GM19397 (cell line): ENCODE results near the gene EHBP1.

Experiments used
- ATAC-seq: cut with Tn5 transposase; IDR thresholded peaks from one replicate; pipeline ENCODE4 v1.9.1; 2021; ENCODE audit warnings: mild to moderate bottlenecking, moderate library complexity; ENCODE audit not compliant: unreplicated experiment

EHBP1 gene

GRCh38 chr2:62774555-62775366, 69.2 kb downstream of the EHBP1 start:
- ATAC-seq: no peak

- ATAC-seq: no peak
Measured at GRCh38 chr2:62775367-62775668, 69.8 kb downstream of the EHBP1 start.

- ATAC-seq: no peak
Measured at GRCh38 chr2:62783679-62784078, 78.2 kb downstream of the EHBP1 start.

GRCh38 chr2:62784341-62784740, 78.8 kb downstream of the EHBP1 start:
- no peak for ATAC-seq

- no peak for ATAC-seq
Measured at GRCh38 chr2:62785216-62785615, 79.7 kb downstream of the EHBP1 start.

- ATAC-seq: no peak
Measured at GRCh38 chr2:62785810-62786597, 80.5 kb downstream of the EHBP1 start.

GRCh38 chr2:62787386-62787785, 81.9 kb downstream of the EHBP1 start:
- no peak for ATAC-seq

GRCh38 chr2:62789518-62789917, 84.0 kb downstream of the EHBP1 start:
- ATAC-seq: no peak

GRCh38 chr2:62789918-62790317, 84.4 kb downstream of the EHBP1 start:
- ATAC-seq: no peak

GRCh38 chr2:62792408-62792807, 86.9 kb downstream of the EHBP1 start:
- no peak for ATAC-seq

GRCh38 chr2:62793213-62793612, 87.7 kb downstream of the EHBP1 start:
- no peak for ATAC-seq

GRCh38 chr2:62794791-62795190, 89.3 kb downstream of the EHBP1 start:
- no peak for ATAC-seq

- ATAC-seq: no peak
Measured at GRCh38 chr2:62795341-62795740, 89.8 kb downstream of the EHBP1 start.

GRCh38 chr2:62797107-62797506, 91.6 kb downstream of the EHBP1 start:
- no peak for ATAC-seq

GRCh38 chr2:62800618-62801017, 95.1 kb downstream of the EHBP1 start:
- no peak for ATAC-seq

GRCh38 chr2:62801110-62801509, 95.6 kb downstream of the EHBP1 start:
- no peak for ATAC-seq

GRCh38 chr2:62801814-62802523, 96.5 kb downstream of the EHBP1 start:
- no peak for ATAC-seq

GRCh38 chr2:62803961-62804360, 98.4 kb downstream of the EHBP1 start:
- no peak for ATAC-seq

GRCh38 chr2:62806231-62806630, 100.7 kb downstream of the EHBP1 start:
- no peak for ATAC-seq

GRCh38 chr2:62808554-62808953, 103.0 kb downstream of the EHBP1 start:
- no peak for ATAC-seq

- ATAC-seq: no peak
Measured at GRCh38 chr2:62811086-62811485, 105.6 kb downstream of the EHBP1 start.

GRCh38 chr2:62811972-62812371, 106.5 kb downstream of the EHBP1 start:
- no peak for ATAC-seq
